Nephron progenitor cell (in vitro differentiated cells): ENCODE results near the gene SEC24D.

Experiments used
- DNase-seq: peaks from one replicate; pipeline ENCODE4 v3.0.0; 2021
- H3K27ac Mint-ChIP-seq: 2 replicates; pipeline ENCODE4 v1.8.0; 2021; ENCODE audit warnings: mild to moderate bottlenecking, moderate library complexity, mixed read lengths
- H3K27me3 Mint-ChIP-seq: 2 replicates; pipeline ENCODE4 v1.8.0; 2021; ENCODE audit warnings: mild to moderate bottlenecking, low read depth, mixed read lengths; ENCODE audit not compliant: poor library complexity
- H3K36me3 Mint-ChIP-seq: 2 replicates; pipeline ENCODE4 v1.8.0; 2021; ENCODE audit warnings: low read depth, mixed read lengths
- H3K4me1 Mint-ChIP-seq: 2 replicates; pipeline ENCODE4 v1.8.0; 2021; ENCODE audit warnings: mixed read lengths
- H3K4me3 Mint-ChIP-seq: 2 replicates; pipeline ENCODE4 v1.8.0; 2021; ENCODE audit warnings: mild to moderate bottlenecking, moderate library complexity, mixed read lengths
- H3K9me3 Mint-ChIP-seq: 2 replicates; pipeline ENCODE4 v1.8.0; 2021; ENCODE audit warnings: mild to moderate bottlenecking, moderate library complexity, mixed read lengths
- CTCF ChIP-seq: fragments of 200-600 bp; sonication (generic); IDR thresholded peaks from 2 replicates; pipeline ENCODE4 v1.5.0; 2021; ENCODE audit warnings: antibody characterized with exemption

Gene SEC24D

GRCh38 chr4:118753685-118754084 lies 82.2 kb downstream of the SEC24D start:
- Mint-ChIP-seq H3K27me3 (no peaks in the 10 kb centered on the region), H3K27ac (no peak overlapping the region), H3K4me1 (no peaks in the 10 kb centered on the region), H3K9me3 (no peaks in the 10 kb centered on the region), H3K36me3 (peaks cover 12% of the 10 kb centered on the region), H3K4me3 (no peak overlapping the region)
- no peak for TF ChIP-seq CTCF
- no peak for DNase-seq

- DNase-seq: no peak
- no peak overlapping the region for H3K27ac Mint-ChIP-seq
- peaks cover 12% of the 10 kb centered on the region for H3K36me3 Mint-ChIP-seq
- no peak overlapping the region for H3K4me3 Mint-ChIP-seq
- no peak for TF ChIP-seq CTCF
- H3K9me3 Mint-ChIP-seq: no peaks in the 10 kb centered on the region
- H3K4me1 Mint-ChIP-seq: no peaks in the 10 kb centered on the region
- no peaks in the 10 kb centered on the region for H3K27me3 Mint-ChIP-seq
These were observed 82.8 kb downstream of the SEC24D start for GRCh38 chr4:118753096-118753495.

- Mint-ChIP-seq H3K36me3 (peaks cover 12% of the 10 kb centered on the region), H3K4me3 (no peak overlapping the region), H3K27ac (no peak overlapping the region), H3K27me3 (no peaks in the 10 kb centered on the region), H3K4me1 (no peaks in the 10 kb centered on the region), H3K9me3 (no peaks in the 10 kb centered on the region)
- no peak for TF ChIP-seq CTCF
- no peak for DNase-seq
These were observed 83.4 kb downstream of the SEC24D start for GRCh38 chr4:118752551-118752950.

- Mint-ChIP-seq H3K27me3 (no peaks in the 10 kb centered on the region), H3K4me1 (no peaks in the 10 kb centered on the region), H3K4me3 (no peak overlapping the region), H3K36me3 (peaks cover 12% of the 10 kb centered on the region), H3K27ac (no peak overlapping the region), H3K9me3 (no peaks in the 10 kb centered on the region)
- DNase-seq: no peak
- TF ChIP-seq CTCF: no peak
These were observed 84.2 kb downstream of the SEC24D start for GRCh38 chr4:118751629-118752323.

- TF ChIP-seq CTCF: no peak
- H3K9me3 Mint-ChIP-seq: no peaks in the 10 kb centered on the region
- DNase-seq: no peak
These were observed 86.5 kb downstream of the SEC24D start for GRCh38 chr4:118749347-118749988.

More at GRCh38 chr4:118749347-118749988, 86.5 kb downstream of the SEC24D start:
- Mint-ChIP-seq H3K27me3 (no peaks in the 10 kb centered on the region), H3K27ac (no peak overlapping the region), H3K4me1 (peaks cover 5% of the 10 kb centered on the region), H3K4me3 (no peak overlapping the region), H3K36me3 (peaks cover 17% of the 10 kb centered on the region)
